ENCODE results near the gene EARS2.

- no peak for TF ChIP-seq CTCF (optimal IDR thresholded peaks at IDR 0.05 in 1 of 3, IDR thresholded peaks at IDR 0.05 in 1 of 3, conservative IDR thresholded peaks at IDR 0.05 in 1 of 3; ENCODE audit: extremely low read depth in 1 of 3, insufficient read depth in 2 of 3, low read length in 3 of 3)
- no peak for TF ChIP-seq EZH2 (IDR thresholded peaks at IDR 0.05; ENCODE audit: low read length)
Observed at GRCh38 chr16:23594186-23594585, 37.0 kb upstream of the EARS2 start.
